ENCODE results near the gene PLXNB1.
"Not testable (repeated sequence)": the region's sequence is repeated elsewhere in the genome, so short reads cannot be mapped to it uniquely, and the experiment has no call there.

PLXNB1 gene

GRCh38 chr3:48463703-48464102 lies 33.8 kb upstream of the PLXNB1 start:
- DNase-seq (ENCODE audit: low read depth) = no peak

DNA sequence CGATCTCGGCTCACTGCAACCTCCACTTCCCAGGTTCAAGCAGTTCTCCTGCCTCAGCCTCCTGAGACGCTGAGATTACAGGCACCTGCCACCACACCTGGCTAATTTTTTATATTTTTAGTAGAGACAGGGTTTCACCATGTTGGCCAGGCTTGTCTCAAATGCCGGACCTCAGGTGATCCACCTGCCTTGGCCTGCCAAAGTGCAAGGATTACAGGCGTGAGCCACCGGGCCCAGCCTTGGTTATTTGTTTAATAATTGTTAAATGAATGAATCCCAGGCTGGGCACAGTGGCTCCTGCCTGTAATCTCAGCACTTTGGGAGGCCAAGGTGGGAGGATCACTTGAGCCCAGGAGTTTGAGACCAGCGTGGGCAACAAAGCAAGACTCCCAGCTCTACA lies 31.9 kb upstream of the PLXNB1 start:
- DNase-seq (ENCODE audit: low read depth) = not testable (repeated sequence)

DNA sequence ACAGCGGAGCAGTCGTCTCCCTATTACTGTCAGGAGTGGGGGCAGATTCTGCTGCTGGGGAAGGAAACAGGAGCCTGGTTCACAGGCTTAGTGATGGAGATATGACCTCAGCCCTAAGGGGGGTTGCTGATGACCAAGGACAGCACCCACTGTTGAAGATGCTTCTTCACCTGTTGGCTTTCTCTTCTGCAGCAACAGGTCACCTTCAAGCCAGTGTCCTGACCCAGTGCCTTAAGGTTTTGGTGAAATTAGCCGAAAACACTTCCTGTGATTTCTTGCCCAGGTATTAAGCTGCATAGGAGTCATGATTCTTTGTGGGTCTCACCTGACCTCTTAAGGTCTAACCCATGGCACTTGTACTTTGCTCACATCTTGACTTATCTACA lies 30.6 kb upstream of the PLXNB1 start:
- DNase-seq (ENCODE audit: low read depth) = no peak

GRCh38 chr3:48459773-48460516 lies 30.1 kb upstream of the PLXNB1 start:
- no peak for DNase-seq (ENCODE audit: low read depth)

- no peak for DNase-seq (ENCODE audit: low read depth)
Measured at GRCh38 chr3:48459331-48459730, 29.4 kb upstream of the PLXNB1 start.

DNA sequence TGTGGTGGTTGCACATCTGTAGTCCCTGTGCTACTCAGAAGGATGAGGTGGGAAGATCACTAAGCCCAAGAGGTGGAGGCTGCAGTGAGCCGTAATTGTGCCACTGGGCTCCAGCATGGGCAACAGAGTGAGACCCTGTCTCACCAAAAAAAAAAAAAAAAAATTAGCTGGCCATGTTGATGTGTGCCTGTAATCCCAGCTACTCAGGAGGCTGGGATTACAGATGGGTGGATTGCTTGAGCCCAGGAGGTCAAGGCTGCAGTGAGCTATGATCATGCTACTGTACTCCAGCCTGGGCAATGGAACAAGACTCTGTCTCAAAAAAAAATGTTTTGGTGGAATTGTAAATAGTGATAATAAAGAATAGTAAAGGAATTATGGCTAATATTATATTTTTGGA lies 26.6 kb upstream of the PLXNB1 start:
- DNase-seq (ENCODE audit: low read depth) = no peak

DNA sequence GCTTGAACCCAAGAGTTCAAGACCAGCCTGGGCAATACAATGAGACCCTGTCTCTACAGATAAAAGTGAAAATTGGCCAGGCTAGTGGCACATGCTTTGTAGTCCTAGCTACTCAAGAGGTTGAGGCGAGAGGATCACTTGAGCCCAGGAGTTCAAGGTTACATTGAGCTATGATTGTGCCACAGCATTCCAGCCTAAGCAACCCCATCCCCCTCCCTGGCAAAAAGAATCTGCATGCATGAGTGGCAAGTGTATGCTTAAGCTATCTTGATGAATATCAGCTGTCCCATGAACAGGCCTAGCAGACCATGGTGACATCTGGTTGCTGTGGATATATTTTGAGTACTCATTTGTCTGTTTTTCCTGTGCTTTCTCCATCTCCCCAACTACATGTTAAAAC lies 21.4 kb upstream of the PLXNB1 start:
- no peak for DNase-seq (ENCODE audit: low read depth)

DNA sequence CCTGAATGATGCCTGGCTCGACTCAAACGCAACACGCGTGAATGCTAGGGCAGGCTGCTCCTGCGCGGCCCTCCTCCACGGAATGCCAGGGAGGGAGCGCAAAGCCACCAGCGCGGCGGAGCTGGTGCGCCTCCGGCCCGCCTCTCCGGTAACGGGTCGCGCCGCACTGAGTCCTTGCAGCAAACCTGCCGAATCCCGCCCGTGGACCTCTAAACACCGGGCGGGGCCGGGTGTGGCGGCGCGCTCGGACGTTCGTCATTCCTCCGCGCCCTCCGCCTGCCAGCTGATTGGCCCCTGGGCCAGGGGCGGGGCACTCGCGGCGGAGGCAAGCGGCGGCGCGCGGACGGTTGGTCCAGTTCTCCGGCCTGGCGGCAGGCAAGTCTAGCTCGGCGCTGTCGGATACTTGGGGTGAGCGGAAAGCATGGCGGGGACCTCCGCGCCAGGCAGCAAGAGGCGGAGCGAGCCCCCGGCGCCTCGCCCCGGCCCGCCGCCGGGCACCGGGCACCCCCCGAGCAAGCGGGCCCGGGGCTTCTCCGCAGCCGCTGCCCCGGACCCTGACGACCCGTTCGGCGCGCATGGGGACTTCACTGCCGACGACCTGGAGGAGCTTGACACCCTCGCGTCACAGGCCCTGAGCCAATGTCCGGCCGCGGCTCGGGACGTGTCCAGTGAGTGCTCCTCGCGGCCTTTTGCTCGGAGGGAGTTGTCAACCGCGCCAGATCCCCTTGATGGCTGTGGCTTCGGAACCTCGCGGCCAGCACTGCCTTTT lies 16.7 kb upstream of the PLXNB1 start, which contains the start of gene ATRIP:
Gene ATRIP, plus strand, starts transcription at position 313 of the 769 bp plus-strand sequence. Its CDS starts 109 bp downstream, at position 422.
- no peak for DNase-seq (ENCODE audit: low read depth)

DNA sequence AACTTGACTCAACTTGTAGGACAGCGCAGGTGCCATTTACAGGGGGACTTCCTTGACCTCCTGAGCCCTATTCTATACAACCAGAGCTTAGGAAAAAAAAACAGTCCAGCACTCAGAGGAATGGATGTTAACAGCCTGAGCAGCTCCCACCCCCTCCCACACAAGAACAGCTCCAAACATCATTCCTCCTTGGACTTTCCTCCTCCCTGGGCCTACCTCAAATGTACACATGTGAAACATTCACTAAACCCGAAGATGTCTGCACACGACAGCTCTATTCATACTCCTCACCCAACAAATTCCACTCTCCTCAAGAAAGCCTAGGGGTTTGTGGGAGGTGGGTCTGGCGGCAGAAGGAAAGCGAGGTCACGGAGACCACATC lies 16.1 kb upstream of the PLXNB1 start:
- no peak for DNase-seq (ENCODE audit: low read depth)

GRCh38 chr3:48445277-48445882 lies 15.5 kb upstream of the PLXNB1 start:
- DNase-seq (ENCODE audit: low read depth) = no peak

DNA sequence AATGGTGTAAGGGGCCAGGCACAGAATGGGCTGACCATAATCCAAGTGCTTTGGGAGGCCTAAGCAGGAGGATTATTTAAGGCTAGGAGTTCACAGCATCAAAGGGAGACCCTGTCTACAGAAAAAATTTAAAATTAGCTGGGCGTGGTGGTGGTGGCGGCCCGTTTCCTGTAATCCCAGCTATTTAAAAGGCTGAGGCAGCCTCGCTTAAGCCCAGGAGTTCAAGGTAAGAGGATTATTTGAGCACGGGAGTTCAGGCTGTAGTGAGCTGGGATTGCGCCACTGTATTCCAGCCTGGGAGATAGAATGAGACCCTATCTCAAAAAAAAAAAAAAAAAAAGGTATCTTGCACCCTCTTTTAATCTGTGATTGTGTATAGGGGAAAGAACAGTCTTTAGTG lies 12.1 kb upstream of the PLXNB1 start:
- DNase-seq (ENCODE audit: low read depth) = no peak

DNA sequence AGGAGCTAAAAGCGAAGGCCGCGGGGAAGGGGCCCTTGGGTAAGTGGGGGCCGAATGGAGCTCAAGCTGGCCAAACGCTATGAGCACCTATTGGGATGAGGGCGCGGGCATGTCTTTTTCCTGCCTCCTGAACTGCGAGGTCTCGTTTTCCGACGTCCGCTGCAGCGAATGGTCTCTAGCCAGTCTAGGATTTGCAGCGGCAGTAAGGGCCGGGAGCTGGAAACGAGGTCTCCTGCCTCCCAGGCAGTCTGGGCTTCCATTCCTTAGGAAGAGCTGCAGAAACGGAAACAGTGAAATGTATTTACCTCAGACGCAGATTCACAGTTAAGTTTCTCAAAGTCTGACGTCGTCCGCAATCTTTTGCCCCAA lies 10.7 kb upstream of the PLXNB1 start:
- DNase-seq (ENCODE audit: low read depth) = no peak

- peak; percentile 82 for DNase-seq (ENCODE audit: low read depth)
Measured at GRCh38 chr3:48439820-48440589, 10.1 kb upstream of the PLXNB1 start, which contains the start of the genes CCDC51 and TMA7. Gene CCDC51, minus strand, starts transcription at chr3:48440119. Its CDS starts 4,991 bp downstream, at chr3:48435128. Gene TMA7, plus strand, starts transcription at chr3:48440257. Its CDS starts 40 bp downstream, at chr3:48440297.

GRCh38 chr3:48437812-48438211 lies 7.9 kb upstream of the PLXNB1 start:
- DNase-seq (ENCODE audit: low read depth) = no peak

GRCh38 chr3:48436855-48437254 lies 7.0 kb upstream of the PLXNB1 start:
- no peak for DNase-seq (ENCODE audit: low read depth)

DNA sequence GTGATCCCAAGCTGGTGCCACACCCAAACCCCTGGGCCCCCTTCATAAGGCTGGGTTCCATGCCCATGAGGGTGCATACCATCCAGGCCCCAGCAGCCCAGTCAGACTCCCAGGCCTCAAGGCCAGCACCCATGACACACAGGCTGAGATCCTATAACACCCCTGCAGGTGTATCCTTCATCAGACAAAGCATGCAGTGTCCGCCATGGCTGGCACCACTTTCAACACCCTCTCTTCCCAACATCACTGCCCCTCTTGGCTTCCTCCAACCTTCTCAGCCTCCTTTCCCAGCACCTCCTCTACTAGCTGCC lies 6.5 kb upstream of the PLXNB1 start:
- no peak for DNase-seq (ENCODE audit: low read depth)

- no peak for DNase-seq (ENCODE audit: low read depth)
Measured at GRCh38 chr3:48435774-48436476, 6.0 kb upstream of the PLXNB1 start.

DNA sequence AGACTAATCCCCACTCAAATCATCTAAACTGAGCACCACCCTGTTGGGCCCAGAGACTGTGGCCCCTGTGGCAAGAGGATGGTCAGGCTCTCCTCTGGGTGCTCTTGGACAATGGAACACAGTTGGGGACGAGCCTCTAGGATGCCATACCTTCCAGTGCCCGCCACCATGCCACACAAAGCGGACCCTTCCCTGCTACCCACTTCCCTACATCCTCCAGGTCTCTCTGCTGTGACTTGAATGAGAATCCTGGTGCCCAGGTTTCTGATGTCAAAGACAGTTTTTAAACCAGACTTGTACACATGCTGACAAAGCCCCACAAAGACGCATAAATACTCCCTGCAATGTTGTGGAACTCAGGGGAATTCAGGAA lies 5.3 kb upstream of the PLXNB1 start:
- DNase-seq (ENCODE audit: low read depth) = no peak

- DNase-seq (ENCODE audit: low read depth) = no peak
Measured at GRCh38 chr3:48434591-48435222, 4.8 kb upstream of the PLXNB1 start.

DNA sequence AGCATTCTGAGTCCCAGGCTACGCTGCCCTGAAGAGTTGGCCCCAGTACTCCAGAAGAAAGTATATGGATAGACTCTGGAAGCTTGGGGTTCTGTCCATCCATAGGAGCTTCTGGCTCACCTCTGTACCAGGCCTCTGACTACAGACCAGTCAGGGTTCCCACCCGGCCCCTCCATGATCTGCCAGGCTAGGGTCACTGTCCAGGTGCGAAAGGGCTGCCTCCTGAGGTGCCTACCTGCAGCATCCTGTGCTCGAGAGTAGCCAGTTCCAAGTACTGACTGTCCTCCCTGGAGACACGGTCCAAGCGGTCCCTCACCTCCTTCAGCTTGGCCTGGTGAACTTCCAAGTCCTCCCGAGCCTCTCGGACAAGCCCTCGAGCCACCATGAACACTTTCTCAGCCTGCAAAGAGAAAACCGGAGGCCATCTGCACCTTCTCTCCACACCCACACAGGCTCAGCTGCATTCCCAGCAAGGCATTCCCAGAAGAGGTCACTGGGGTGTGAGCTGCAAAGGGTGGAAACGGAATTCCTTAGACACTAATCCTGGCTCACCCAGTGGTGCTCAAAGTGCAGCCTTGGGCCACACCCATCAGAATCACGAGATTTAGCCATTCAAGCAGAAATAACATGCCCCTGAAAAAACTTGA lies 3.7 kb upstream of the PLXNB1 start:
- no peak for DNase-seq (ENCODE audit: low read depth)
